H9 (cell line): ENCODE measurements around the gene DLK1. TPM values are rescaled to one million over a fixed set of nuclear protein-coding genes. Genes with fewer than 3 reads are reported as not detected.

Experiments
- DNase-seq: peaks from one replicate; pipeline ENCODE4 v3.0.0-alpha.2; 2017
- H2AFZ ChIP-seq: one replicate; pipeline ENCODE4 v1.6.1; 2013; ENCODE audit warnings: mild to moderate bottlenecking, low read length, control low read depth, moderate library complexity
- H2AK5ac ChIP-seq: 2 replicates; pipeline ENCODE4 v1.6.1; 2013; ENCODE audit warnings: low read length, control low read depth, mixed read lengths; ENCODE audit not compliant: insufficient read length
- H2BK120ac ChIP-seq: one replicate; pipeline ENCODE4 v1.6.1; 2013; ENCODE audit warnings: low read depth, mild to moderate bottlenecking, low read length, control low read depth, inconsistent platforms; ENCODE audit not compliant: poor library complexity, severe bottlenecking
- H2BK12ac ChIP-seq: 2 replicates; pipeline ENCODE4 v1.6.1; 2013; ENCODE audit warnings: low read length, control low read depth, mixed read lengths, low read depth; ENCODE audit not compliant: insufficient read length
- H2BK15ac ChIP-seq: 2 replicates; pipeline ENCODE4 v1.6.1; 2013; ENCODE audit warnings: low read depth, low read length, control low read depth
- H2BK20ac ChIP-seq: one replicate; pipeline ENCODE4 v1.6.1; 2013; ENCODE audit warnings: low read depth, mild to moderate bottlenecking, low read length, control low read depth, inconsistent platforms; ENCODE audit not compliant: poor library complexity, severe bottlenecking
- H2BK5ac ChIP-seq: 2 replicates; pipeline ENCODE4 v1.6.1; 2013; ENCODE audit warnings: low read length, control low read depth, mixed read lengths; ENCODE audit not compliant: insufficient read length
- H3K14ac ChIP-seq: 2 replicates; pipeline ENCODE4 v1.6.1; 2013; ENCODE audit warnings: low read length, control low read depth; ENCODE audit not compliant: insufficient read depth
- H3K18ac ChIP-seq: 2 replicates; pipeline ENCODE4 v1.6.1; 2013; ENCODE audit warnings: low read depth, mild to moderate bottlenecking, mixed read lengths, low read length, control low read depth; ENCODE audit not compliant: insufficient read length
- H3K23ac ChIP-seq: 2 replicates; pipeline ENCODE4 v1.6.1; 2013; ENCODE audit warnings: low read length, control low read depth, mixed read lengths, low read depth; ENCODE audit not compliant: insufficient read length
- H3K23me2 ChIP-seq: 2 replicates; pipeline ENCODE4 v1.6.1; 2013; ENCODE audit warnings: low read depth, mild to moderate bottlenecking, mixed read lengths, low read length, control low read depth; ENCODE audit not compliant: insufficient read length, poor library complexity, severe bottlenecking
- H3K27ac ChIP-seq: 2 replicates; pipeline ENCODE4 v1.5.1; 2013; ENCODE audit warnings: low read length, control low read depth, mixed read lengths, low read depth; ENCODE audit not compliant: insufficient read length
- H3K27me3 ChIP-seq: 2 replicates; pipeline ENCODE4 v1.6.1; 2013; ENCODE audit warnings: low read length, control low read depth, inconsistent platforms; ENCODE audit not compliant: insufficient read depth
- H3K4ac ChIP-seq: 2 replicates; pipeline ENCODE4 v1.6.1; 2013; ENCODE audit warnings: low read depth, mild to moderate bottlenecking, control low read depth, inconsistent platforms, low read length, moderate library complexity
- H3K4me1 ChIP-seq: 2 replicates; pipeline ENCODE4 v1.6.1; 2013; ENCODE audit warnings: low read length, control low read depth, inconsistent platforms; ENCODE audit not compliant: insufficient read depth
- H3K4me2 ChIP-seq: 2 replicates; pipeline ENCODE4 v1.6.1; 2013; ENCODE audit warnings: low read length, control low read depth, mixed read lengths; ENCODE audit not compliant: insufficient read length, insufficient read depth
- H3K56ac ChIP-seq: 2 replicates; pipeline ENCODE4 v1.6.1; 2013; ENCODE audit warnings: low read depth, mild to moderate bottlenecking, mixed read lengths, low read length, control low read depth; ENCODE audit not compliant: insufficient read length
- H3K79me1 ChIP-seq: 2 replicates; pipeline ENCODE4 v1.6.1; 2013; ENCODE audit warnings: low read depth, mild to moderate bottlenecking, moderate library complexity, low read length, control low read depth, inconsistent platforms; ENCODE audit not compliant: insufficient read depth, poor library complexity, severe bottlenecking
- H3K79me2 ChIP-seq: 2 replicates; pipeline ENCODE4 v1.6.1; 2013; ENCODE audit warnings: low read length, control low read depth, inconsistent platforms; ENCODE audit not compliant: insufficient read depth
- H3K9ac ChIP-seq: 2 replicates; pipeline ENCODE4 v1.6.1; 2013; ENCODE audit warnings: low read length, control low read depth, mixed read lengths; ENCODE audit not compliant: insufficient read length; ENCODE audit errors: extremely low read depth
- H3K9me3 ChIP-seq: one replicate; pipeline ENCODE4 v1.6.1; 2013; ENCODE audit warnings: low read depth, low read length, inconsistent platforms; ENCODE audit not compliant: control insufficient read depth
- H3T11ph ChIP-seq: one replicate; pipeline ENCODE4 v1.6.1; 2013; ENCODE audit warnings: mild to moderate bottlenecking, low read length, control low read depth, inconsistent platforms
- H4K20me1 ChIP-seq: one replicate; pipeline ENCODE4 v1.6.1; 2013; ENCODE audit not compliant: control insufficient read depth, insufficient read length, insufficient read depth
- H4K5ac ChIP-seq: 2 replicates; pipeline ENCODE4 v1.6.1; 2013; ENCODE audit warnings: low read depth, mild to moderate bottlenecking, mixed read lengths, low read length, control low read depth; ENCODE audit not compliant: insufficient read length
- H4K8ac ChIP-seq: replicated peaks from 2 replicates; pipeline ENCODE4 v1.6.1; 2013; ENCODE audit warnings: low read length, control low read depth, mixed read lengths, low read depth; ENCODE audit not compliant: insufficient read length
- H4K91ac ChIP-seq: 2 replicates; pipeline ENCODE4 v1.6.1; 2013; ENCODE audit warnings: low read depth, mild to moderate bottlenecking, moderate library complexity, mixed read lengths, low read length, control low read depth; ENCODE audit not compliant: insufficient read length
- H3K27ac Mint-ChIP-seq, 3 experiments: 2 replicates in 2 of 3; 3 replicates in 1 of 3; pipeline ENCODE4 v1.8.0; 2020 to 2021; ENCODE audit warnings: mixed read lengths in 3 of 3, mild to moderate bottlenecking in 1 of 3, moderate library complexity in 1 of 3
- H3K27me3 Mint-ChIP-seq: 2 replicates; pipeline ENCODE4 v1.8.0; 2021; ENCODE audit warnings: low read depth, mild to moderate bottlenecking, moderate library complexity, mixed read lengths
- H3K36me3 Mint-ChIP-seq, 3 experiments: 2 replicates in 2 of 3; 3 replicates in 1 of 3; pipeline ENCODE4 v1.8.0; 2020 to 2021; ENCODE audit warnings: low read depth in 3 of 3, mixed read lengths in 3 of 3; ENCODE audit not compliant: insufficient read depth in 1 of 3
- H3K4me1 Mint-ChIP-seq, 2 experiments: 2 replicates each; pipeline ENCODE4 v1.8.0; 2020; ENCODE audit warnings: mixed read lengths in 2 of 2
- H3K4me3 Mint-ChIP-seq, 2 experiments: 2 replicates in 1 of 2; 3 replicates in 1 of 2; pipeline ENCODE4 v1.8.0; 2020 to 2021; ENCODE audit warnings: mild to moderate bottlenecking in 2 of 2, mixed read lengths in 2 of 2, moderate library complexity in 1 of 2
- H3K9me3 Mint-ChIP-seq, 2 experiments: 2 replicates in 1 of 2; 3 replicates in 1 of 2; pipeline ENCODE4 v1.8.0; 2020; ENCODE audit warnings: mild to moderate bottlenecking in 2 of 2, mixed read lengths in 2 of 2, moderate library complexity in 1 of 2
- CTCF ChIP-seq: fragments of 200-600 bp; sonication (generic); conservative IDR thresholded peaks from 3 replicates; pipeline ENCODE4 v1.8.0; 2021; ENCODE audit warnings: antibody characterized with exemption, mild to moderate bottlenecking
- WGBS: extraction: QIAGEN DNeasy Blood & Tissue Kit; methylation state at CpG from one replicate; pipeline ENCODE4 v1.1.7; 2013; ENCODE audit warnings: missing lambda C conversion rate, low lambda C conversion rate, mixed read lengths; ENCODE audit not compliant: insufficient read length; ENCODE audit errors: extremely low coverage; 5-methylcytosine and 5-hydroxymethylcytosine counted together
- total RNA-seq: library from RNA; stranded (reverse); gene quantifications from 2 replicates; pipeline ENCODE4 v1.2.1, GENCODE V29; 2021

DLK1 gene
- total RNA-seq, 1 experiment from 2014 or later: 2.8 TPM

- Histone ChIP-seq H4K8ac (no peak overlapping the region), H3K9ac (no peak overlapping the region), H4K91ac (no peak overlapping the region), H3K27ac (no peak overlapping the region), H3K23ac (no peak overlapping the region), H2BK12ac (no peak overlapping the region), H2BK120ac (no peak overlapping the region), H3K9me3 (no peaks in the 10 kb centered on the region), H2BK15ac (no peak overlapping the region), H2AK5ac (no peak overlapping the region), H3K14ac (no peak overlapping the region), H3K56ac (no peak overlapping the region), H3K23me2 (no peaks in the 10 kb centered on the region), H2BK5ac (no peak overlapping the region), H3T11ph (no peak overlapping the region), H3K18ac (no peak overlapping the region), H3K4me2 (no peak overlapping the region), H2AFZ (no peak overlapping the region), H3K27me3 (no peaks in the 10 kb centered on the region; the same call in 1 of the 2 replicates), H3K4me1 (no peaks in the 10 kb centered on the region), H4K20me1 (no peaks in the 10 kb centered on the region), H2BK20ac (no peak overlapping the region), H3K79me2 (no peaks in the 10 kb centered on the region), H3K4ac (no peak overlapping the region), H3K79me1 (no peaks in the 10 kb centered on the region), H4K5ac (no peak overlapping the region)
- no peak for TF ChIP-seq CTCF
- peak; percentile 10 for DNase-seq
- Mint-ChIP-seq H3K4me1 (peaks cover 0 to 2% of the 10 kb centered on the region in 2 experiments; a peak in 2 of 4 replicates), H3K4me3 (no peak overlapping the region), H3K27ac (no peak overlapping the region; a peak in 1 of 7 replicates), H3K9me3 (peaks cover 14 to 16% of the 10 kb centered on the region in 2 experiments), H3K36me3 (peaks cover 0 to 16% (median 15%) of the 10 kb centered on the region in 3 experiments; a peak in 6 of 7 replicates), H3K27me3 (peaks cover 38% of the 10 kb centered on the region)
- WGBS: no CpG with 5 or more reads among the region's 5 CpGs
These were observed 44.0 kb downstream of the DLK1 start for GRCh38 chr14:100770605-100771120.
